K562 (cell line): Measurements from ENCODE around the gene SF3B4. TPM values are rescaled to one million over a fixed set of nuclear protein-coding genes. Genes with fewer than 3 reads are reported as not detected.
A peak's percentile ranks its signal among the peaks of the same experiment; 100 is the strongest.

ENCODE experiments used
- AFF1 ChIP-seq, 2 experiments: fragments of 450-650 bp; IDR thresholded peaks; 2 replicates each; pipeline ENCODE4 v1.6.1; 2018; ENCODE audit warnings: mild to moderate bottlenecking in 2 of 2, low read depth in 1 of 2; ENCODE audit not compliant: partially characterized antibody in 2 of 2
- ATF3 ChIP-seq, 2 experiments: fragments of 450-650 bp in 1 of 2; sonication (generic) in 1 of 2; formaldehyde crosslinking in 1 of 2; IDR thresholded peaks in 1 of 2; conservative IDR thresholded peaks in 1 of 2; 2 replicates each; pipeline versions ENCODE4 v1.6.1 to v1.8.1; 2016 to 2023; ENCODE audit warnings: mild to moderate bottlenecking in 2 of 2, moderate library complexity in 2 of 2, inconsistent platforms in 1 of 2, missing genetic modification reagents in 1 of 2
- BCOR ChIP-seq: fragments of 450-650 bp; IDR thresholded peaks from 2 replicates; pipeline ENCODE4 v1.6.1; 2016
- CBFA2T3 ChIP-seq: fragments of 450-650 bp; IDR thresholded peaks from 2 replicates; pipeline ENCODE4 v1.6.1; 2017
- CREB3L1 ChIP-seq: fragments of 450-650 bp; IDR thresholded peaks from 2 replicates; pipeline ENCODE4 v1.6.1; 2014; ENCODE audit warnings: low read depth, mild to moderate bottlenecking, moderate library complexity, borderline replicate concordance
- FOXK2 ChIP-seq, 2 experiments: fragments of 450-650 bp; IDR thresholded peaks in 1 of 2; conservative IDR thresholded peaks in 1 of 2; 2 replicates each; pipeline ENCODE4 v1.6.1; 2016; ENCODE audit warnings: low read depth in 2 of 2, mild to moderate bottlenecking in 1 of 2
- HDAC1 ChIP-seq, 2 experiments: fragments of 450-650 bp; IDR thresholded peaks; 2 replicates each; pipeline ENCODE4 v1.6.1; 2016 to 2017; ENCODE audit warnings: inconsistent platforms in 1 of 2, mild to moderate bottlenecking in 1 of 2, moderate library complexity in 1 of 2
- HDAC2 ChIP-seq: fragments of 450-650 bp; IDR thresholded peaks from 2 replicates; pipeline ENCODE4 v1.6.1; 2016; ENCODE audit warnings: mild to moderate bottlenecking
- MECOM ChIP-seq: fragments of 250-450 bp; sonication (Bioruptor Pico); IDR thresholded peaks from 2 replicates; pipeline ENCODE4 v1.8.0; 2022; ENCODE audit warnings: inconsistent platforms
- PKNOX1 ChIP-seq: fragments of 450-650 bp; IDR thresholded peaks from 2 replicates; pipeline ENCODE4 v1.6.1; 2016
- RBBP5 ChIP-seq: fragments of 200-600 bp; sonication (generic); IDR thresholded peaks from 2 replicates; pipeline ENCODE4 v1.6.1; 2012; ENCODE audit warnings: borderline replicate concordance, mild to moderate bottlenecking, low read length, control low read depth, inconsistent platforms; ENCODE audit not compliant: insufficient read depth, poor library complexity, severe bottlenecking
- RBM25 ChIP-seq: fragments of 200-400 bp; formaldehyde crosslinking; IDR thresholded peaks from 2 replicates; pipeline ENCODE4 v1.6.1; 2018; ENCODE audit warnings: low read length, low read depth, moderate library complexity; ENCODE audit not compliant: severe bottlenecking
- RNF2 ChIP-seq: sonication (generic); IDR thresholded peaks from 2 replicates; pipeline ENCODE4 v1.6.1; 2016
- TAF1 ChIP-seq: IDR thresholded peaks from 2 replicates; pipeline ENCODE4 v1.6.1; 2011; ENCODE audit warnings: mild to moderate bottlenecking, low read length, moderate library complexity; ENCODE audit not compliant: insufficient read depth, control insufficient read depth, severe bottlenecking; ENCODE audit errors: extremely low read depth
- TBP ChIP-seq: optimal IDR thresholded peaks from 2 replicates; pipeline ENCODE3; 2011; ENCODE audit warnings: low read depth, low read length, improper control_type of control experiment
- ZBTB7A ChIP-seq: IDR thresholded peaks from 2 replicates; pipeline ENCODE4 v1.6.1; 2011; ENCODE audit warnings: low read depth, mild to moderate bottlenecking, low read length, moderate library complexity, borderline replicate concordance; ENCODE audit not compliant: control insufficient read depth
- ZNF740 ChIP-seq, 3 experiments: fragments of 200-800 bp in 1 of 3; sonication (Bioruptor generic) in 1 of 3; sonication (generic) in 1 of 3; formaldehyde crosslinking in 1 of 3; IDR thresholded peaks; 2 replicates each; pipeline versions ENCODE4 v1.6.1 to v1.8.0; 2016 to 2022; ENCODE audit warnings: mild to moderate bottlenecking in 2 of 3, missing compliant biosample characterization in 2 of 3, missing genetic modification characterization in 2 of 3, missing genetic modification reagents in 1 of 3
- polyA plus RNA-seq, 8 experiments: library from polyadenylated mRNA; depleted of rRNA in 4 of 8; stranded (reverse) in 5 of 8; unstranded in 3 of 8; fragments of >200 nt; fragmentation: Nextera tagmentation in 2 of 8; fragmentation: Illumina TruSeq in 1 of 8; extraction: Ambion mirVana in 2 of 8; extraction: Trizol in 1 of 8; gene quantifications; 2 replicates each; pipeline versions ENCODE4 v1.2.1 to v1.2.3, GENCODE V29; 2011 to 2014; ENCODE audit warnings: inconsistent platforms in 1 of 8, missing spikeins in 1 of 8
- total RNA-seq, 7 experiments: library from RNA; depleted of rRNA in 6 of 7; stranded (reverse); fragments of >200 nt in 6 of 7; fragmentation: Illumina TruSeq in 2 of 7; extraction: Trizol in 2 of 7; gene quantifications; 2 replicates each; pipeline versions ENCODE4 v1.2.1 to v1.2.3, GENCODE V29; 2011 to 2021; ENCODE audit warnings: low replicate concordance in 1 of 7

The SF3B4 gene
- total and polyA plus RNA-seq, 9 of the 15 experiments (the other 6 are each of a cell fraction or from before 2014, with no cell fraction given) = 3.0 to 88.0 (median 26.1) TPM

GRCh38 chr1:149906570-149907075 lies 21.0 kb downstream of the SF3B4 start (continued):
- TF ChIP-seq MECOM (CRISPR knock-in tag) (no peak), HDAC1 (IDR thresholded peaks at IDR 0.05) (peak in 1 of 2 experiments; percentile 51; a peak in 1 of 4 replicates), AFF1 (IDR thresholded peaks at IDR 0.05; ENCODE audit: low read depth in 1 of 2, partially characterized antibody in 2 of 2) (peak in 1 of 2 experiments; percentile 31), ZBTB7A (peak; percentile 77; the same call in 1 of the 2 replicates), PKNOX1 (peak; percentile 22), CBFA2T3 (peak; percentile 70), RNF2 (0 out of 2 replicates have a peak, but pooled peaks have one; percentile 16), ZNF740 (CRISPR knock-in tag; IDR thresholded peaks at IDR 0.05) (no peak), ZNF740 (tag; IDR thresholded peaks at IDR 0.05) (no peak), ATF3 (IDR thresholded peaks at IDR 0.05) (peak; percentile 77), ATF3 (CRISPR knock-in tag; conservative IDR thresholded peaks at IDR 0.05) (no peak), CREB3L1 (0 out of 2 replicates have a peak, but pooled peaks have one; percentile 22), FOXK2 (conservative IDR thresholded peaks at IDR 0.05 in 1 of 2, IDR thresholded peaks at IDR 0.05 in 1 of 2; ENCODE audit: low read depth in 2 of 2) (0 out of 4 replicates have a peak, but pooled peaks have one; percentile 10 to 37), RBBP5 (peak; percentile 50), RBM25 (no peak), TBP (no peak), TAF1 (no peak), HDAC2 (peak; percentile 57; the same call in 1 of the 2 replicates), BCOR (0 out of 2 replicates have a peak, but pooled peaks have one; percentile 18)
